Transverse colon (tissue), 4 donors: ENCODE data around the gene PLEK2. TPM values are rescaled to one million over a fixed set of nuclear protein-coding genes. Genes with fewer than 3 reads are reported as not detected.

ENCODE experiments used
- DNase-seq: peaks from one replicate; pipeline ENCODE4 v3.0.0-alpha.2; 2019
- H3K27ac ChIP-seq, 4 donors: fragments of 200-600 bp; sonication (generic); 2 replicates each; pipeline ENCODE4 v1.5.1; 2016 to 2018; ENCODE audit warnings: inconsistent platforms in 4 of 4
- H3K27me3 ChIP-seq: fragments of 200-600 bp; sonication (generic); 2 replicates; pipeline ENCODE4 v1.5.1; 2017; ENCODE audit warnings: inconsistent platforms
- H3K36me3 ChIP-seq, 4 donors: fragments of 200-600 bp; sonication (generic); 2 replicates each; pipeline ENCODE4 v1.5.1; 2017 to 2019; ENCODE audit warnings: inconsistent platforms in 4 of 4
- H3K4me1 ChIP-seq, 4 donors: fragments of 200-600 bp; sonication (generic); 2 replicates each; pipeline ENCODE4 v1.5.1; 2017 to 2020; ENCODE audit warnings: inconsistent platforms in 4 of 4
- H3K4me3 ChIP-seq, 4 donors: fragments of 200-600 bp; sonication (generic); 1 replicate in 1 of 4; 2 replicates in 3 of 4; pipeline versions ENCODE4 v1.5.1 to v1.6.1; 2017 to 2019; ENCODE audit warnings: inconsistent platforms in 4 of 4
- H3K9me3 ChIP-seq, 2 donors: fragments of 200-600 bp; sonication (generic); 2 replicates each; pipeline ENCODE4 v1.5.1; 2017 to 2019; ENCODE audit warnings: inconsistent platforms in 2 of 2
- EP300 ChIP-seq: sonication (generic); formaldehyde crosslinking; IDR thresholded peaks from one replicate; pipeline ENCODE4 v1.6.1; 2017; ENCODE audit warnings: antibody characterized with exemption, low read depth
- POLR2A ChIP-seq: fragments of 450-650 bp; IDR thresholded peaks from one replicate; pipeline ENCODE4 v1.6.1; 2016; ENCODE audit warnings: antibody characterized with exemption, mild to moderate bottlenecking, moderate library complexity
- POLR2AphosphoS5 ChIP-seq, 3 donors: sonication (generic); formaldehyde crosslinking; IDR thresholded peaks; one replicate each; pipeline ENCODE4 v1.6.1; 2016; ENCODE audit warnings: antibody characterized with exemption in 3 of 3
- WGBS, 2 donors: methylation state at CpG; one replicate each; pipeline ENCODE4 v1.1.5; 2018; ENCODE audit warnings: low coverage in 1 of 2; 5-methylcytosine and 5-hydroxymethylcytosine counted together
- in situ Hi-C, 4 donors: fragments of 200-750 bp; cut with MboI; loops; one replicate each; pipeline versions ENCODE4 v1.15.0 to v1.15.1; 2017; ENCODE audit warnings: low sequenced_read_pairs in 3 of 4, low pct_ligation_motif_present in 1 of 4, low pct_unique_long_range_greater_than_20kb in 1 of 4
- intact Hi-C: fragments of 100-400 bp; cut with DNase I; formaldehyde crosslinking; loops from one replicate; pipeline ENCODE4 v1.15.1; 2023; ENCODE audit warnings: low total_unique reads
- total RNA-seq, 4 donors: library from RNA; depleted of rRNA; stranded (reverse); fragments of >200 nt; gene quantifications; one replicate each; pipeline ENCODE4 v1.1.0, GENCODE V29; 2016
- TF ChIP-seq, protein P1 (sequence below), 5 experiments: fragments of 200-600 bp in 3 of 5; fragments of 450-650 bp in 2 of 5; sonication (generic) in 3 of 5; IDR thresholded peaks; 1 replicate in 2 of 5; 2 replicates in 3 of 5; pipeline ENCODE4 v1.5.1; 2016 to 2017; ENCODE audit warnings: antibody characterized with exemption in 5 of 5, inconsistent platforms in 3 of 5, mild to moderate bottlenecking in 2 of 5, moderate library complexity in 1 of 5

The PLEK2 gene
- total RNA-seq, 4 donors from 2014 or later = 5.2 to 61.1 (median 28.9) TPM

DNA sequence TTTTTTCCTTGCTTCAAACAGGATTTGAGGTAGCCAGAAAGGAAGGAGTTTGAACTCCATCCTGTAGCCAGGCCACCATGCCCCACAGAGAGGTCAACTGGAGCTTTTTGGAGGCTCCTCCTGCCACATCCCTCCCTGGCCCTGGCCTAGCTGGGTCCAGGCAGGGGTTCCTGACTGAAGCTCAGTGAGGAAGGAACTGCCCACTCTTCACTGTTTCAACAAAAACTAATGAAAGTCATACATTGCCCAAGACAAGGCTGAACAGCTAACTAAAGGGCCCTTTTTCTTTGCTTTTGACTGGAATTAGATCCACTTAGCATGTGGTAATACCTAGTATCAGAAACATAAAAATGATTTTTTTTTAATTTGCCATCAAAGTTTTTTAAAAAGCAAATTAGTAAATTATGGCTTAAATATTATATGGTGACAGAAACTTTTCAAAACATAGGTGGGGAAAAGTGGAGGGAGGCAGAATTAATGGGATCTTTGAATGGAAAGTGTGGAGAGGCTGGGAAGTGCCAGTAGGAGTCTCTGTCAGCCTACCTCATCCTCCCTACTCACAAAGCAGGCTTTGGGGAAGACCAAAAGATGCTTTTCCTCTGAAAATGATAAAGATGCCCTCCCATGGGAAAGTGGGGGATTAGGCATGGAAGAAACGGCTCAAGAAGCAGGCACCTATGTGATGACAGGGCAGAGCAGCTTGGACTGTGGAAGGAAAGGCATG, 22.0 kb downstream of the PLEK2 start:
- in situ Hi-C loops (no loop called here), intact Hi-C loops (no loop called here)
- Histone ChIP-seq H3K36me3 (peaks cover 0 to 7% (median 3%) of the 10 kb centered on the region in 4 donors), H3K27me3 (no peaks in the 10 kb centered on the region), H3K27ac (no peak overlapping the region), H3K4me1 (peaks cover 0 to 14% (median 0%) of the 10 kb centered on the region in 4 donors), H3K4me3 (no peak overlapping the region), H3K9me3 (no peaks in the 10 kb centered on the region)
- 76% methylated on average over 1 of the region's 1 CpG; no CpG with 5 or more reads in 1 of the 2 donors for WGBS, 2 donors
- no peak for DNase-seq
- TF ChIP-seq POLR2A (no peak), POLR2AphosphoS5 (IDR thresholded peaks at IDR 0.05) (no peak), EP300 (no peak)
- TF ChIP-seq, protein P1, sequence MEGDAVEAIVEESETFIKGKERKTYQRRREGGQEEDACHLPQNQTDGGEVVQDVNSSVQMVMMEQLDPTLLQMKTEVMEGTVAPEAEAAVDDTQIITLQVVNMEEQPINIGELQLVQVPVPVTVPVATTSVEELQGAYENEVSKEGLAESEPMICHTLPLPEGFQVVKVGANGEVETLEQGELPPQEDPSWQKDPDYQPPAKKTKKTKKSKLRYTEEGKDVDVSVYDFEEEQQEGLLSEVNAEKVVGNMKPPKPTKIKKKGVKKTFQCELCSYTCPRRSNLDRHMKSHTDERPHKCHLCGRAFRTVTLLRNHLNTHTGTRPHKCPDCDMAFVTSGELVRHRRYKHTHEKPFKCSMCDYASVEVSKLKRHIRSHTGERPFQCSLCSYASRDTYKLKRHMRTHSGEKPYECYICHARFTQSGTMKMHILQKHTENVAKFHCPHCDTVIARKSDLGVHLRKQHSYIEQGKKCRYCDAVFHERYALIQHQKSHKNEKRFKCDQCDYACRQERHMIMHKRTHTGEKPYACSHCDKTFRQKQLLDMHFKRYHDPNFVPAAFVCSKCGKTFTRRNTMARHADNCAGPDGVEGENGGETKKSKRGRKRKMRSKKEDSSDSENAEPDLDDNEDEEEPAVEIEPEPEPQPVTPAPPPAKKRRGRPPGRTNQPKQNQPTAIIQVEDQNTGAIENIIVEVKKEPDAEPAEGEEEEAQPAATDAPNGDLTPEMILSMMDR (IDR thresholded peaks at IDR 0.05) = no peak

DNA sequence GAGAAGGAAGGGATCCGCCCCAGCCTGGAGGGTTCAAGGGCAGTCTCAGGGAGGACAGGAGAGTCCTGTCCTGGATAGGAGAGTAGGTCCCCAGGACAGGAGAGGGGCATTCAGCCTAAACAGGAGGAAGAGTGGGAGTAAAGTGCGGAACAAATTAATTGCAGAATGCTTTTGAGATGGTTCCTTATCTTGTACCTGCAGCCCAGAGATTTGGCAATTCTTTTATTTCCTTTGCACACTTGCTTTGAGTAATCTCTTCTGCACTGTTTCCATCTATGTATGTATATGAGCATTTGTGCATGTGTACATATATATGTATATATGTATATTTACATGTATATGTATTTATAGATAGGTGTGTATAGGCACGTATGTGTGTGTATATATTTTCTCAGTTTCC, 22.7 kb downstream of the PLEK2 start:
- DNase-seq = no peak
- Histone ChIP-seq H3K4me1 (peaks cover 0 to 14% (median 0%) of the 10 kb centered on the region in 4 donors), H3K4me3 (no peak overlapping the region), H3K27me3 (no peaks in the 10 kb centered on the region), H3K36me3 (peaks cover 0 to 14% (median 6%) of the 10 kb centered on the region in 4 donors), H3K27ac (no peak overlapping the region), H3K9me3 (no peaks in the 10 kb centered on the region)
- in situ Hi-C loops = no loop called here
- whole genome bisulfite sequencing, 2 donors = 84 to 87% methylated on average over 3 of the region's 3 CpGs
- intact Hi-C loops = no loop called here
- TF ChIP-seq, protein P1 (IDR thresholded peaks at IDR 0.05) = no peak
- TF ChIP-seq POLR2AphosphoS5 (IDR thresholded peaks at IDR 0.05) (no peak), EP300 (no peak), POLR2A (no peak)

DNA sequence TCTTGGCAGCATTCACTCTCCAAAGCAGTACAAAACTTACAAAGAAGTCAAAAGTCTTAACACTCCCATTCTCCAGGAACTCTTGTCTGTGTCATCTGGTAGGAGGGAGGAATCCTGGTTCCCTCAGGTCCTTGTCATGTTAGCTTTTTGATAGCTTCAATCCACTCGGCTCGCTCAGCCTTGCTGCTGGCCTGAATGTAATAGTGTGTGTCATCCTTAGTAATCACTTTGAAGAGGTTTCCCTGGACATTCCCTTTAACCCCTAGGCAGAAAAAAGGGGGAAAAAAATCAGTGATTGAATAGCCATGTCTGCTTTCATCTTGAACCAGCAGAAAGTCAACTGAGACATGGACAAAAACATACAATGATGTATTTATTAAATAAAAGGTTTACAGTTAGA, 24.8 kb downstream of the PLEK2 start:
- Histone ChIP-seq H3K4me3 (no peak overlapping the region), H3K4me1 (peaks cover 0 to 14% (median 0%) of the 10 kb centered on the region in 4 donors), H3K27me3 (no peaks in the 10 kb centered on the region), H3K27ac (no peak overlapping the region), H3K9me3 (no peaks in the 10 kb centered on the region), H3K36me3 (peaks cover 2 to 35% (median 20%) of the 10 kb centered on the region in 4 donors)
- in situ Hi-C loops (no loop called here), intact Hi-C loops (no loop called here)
- TF ChIP-seq, protein P1 (IDR thresholded peaks at IDR 0.05) = no peak
- TF ChIP-seq POLR2AphosphoS5 (IDR thresholded peaks at IDR 0.05) (no peak), POLR2A (no peak), EP300 (no peak)
- DNase-seq = no peak
- WGBS, 2 donors = 85 to 100% methylated on average over 2 of the region's 2 CpGs

DNA sequence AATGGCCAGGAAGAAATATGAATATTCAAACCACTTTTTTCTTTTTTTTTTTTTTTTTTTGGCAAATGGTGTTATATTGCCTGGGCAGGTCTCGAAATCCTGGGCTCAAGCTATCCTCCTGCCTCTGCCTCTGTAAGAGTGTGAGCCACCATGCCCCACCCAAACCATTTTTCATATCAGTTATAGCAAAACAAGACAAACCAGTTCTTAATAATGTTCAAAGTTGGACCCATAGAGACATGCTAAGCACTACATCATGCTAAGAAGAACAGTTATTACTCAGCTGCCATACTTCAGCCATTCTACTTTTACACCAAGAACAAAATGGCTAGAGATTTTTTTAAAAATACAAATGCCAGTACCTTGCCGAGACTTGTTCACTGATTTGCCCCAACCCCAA, 26.3 kb downstream of the PLEK2 start:
- TF ChIP-seq, protein P1 (IDR thresholded peaks at IDR 0.05) = no peak
- no peak overlapping the region for H3K27ac ChIP-seq
- H3K36me3 ChIP-seq = peaks cover 2 to 51% (median 30%) of the 10 kb centered on the region in 4 donors
- no peak for DNase-seq
- no peak overlapping the region for H3K4me3 ChIP-seq
- no peaks in the 10 kb centered on the region for H3K9me3 ChIP-seq
- in situ Hi-C loops = no loop called here
- 71 to 78% methylated on average over 2 of the region's 2 CpGs for WGBS, 2 donors
- intact Hi-C loops = no loop called here
- no peaks in the 10 kb centered on the region for H3K27me3 ChIP-seq
- H3K4me1 ChIP-seq = peaks cover 0 to 14% (median 0%) of the 10 kb centered on the region in 4 donors
